GM12865 (cell line): Measurements from ENCODE around the gene SERINC5.

Experiments
- DNase-seq: peaks from one replicate; pipeline ENCODE4 v3.0.0; 2010; ENCODE audit warnings: low read depth
- H3K4me3 ChIP-seq: 2 replicates; pipeline ENCODE4 v1.5.1; 2011; ENCODE audit warnings: mild to moderate bottlenecking, low read depth, low read length, control low read depth
- TF ChIP-seq, protein P1 (sequence below): IDR thresholded peaks from 2 replicates; pipeline ENCODE4 v1.5.1; 2011; ENCODE audit warnings: low read length, control low read depth, low read depth, inconsistent platforms; ENCODE audit not compliant: insufficient read depth; ENCODE audit errors: missing control alignments

Gene SERINC5

GRCh38 chr5:80198920-80199319, 56.9 kb downstream of the SERINC5 start:
- no peak overlapping the region for H3K4me3 ChIP-seq
- TF ChIP-seq, protein P1, sequence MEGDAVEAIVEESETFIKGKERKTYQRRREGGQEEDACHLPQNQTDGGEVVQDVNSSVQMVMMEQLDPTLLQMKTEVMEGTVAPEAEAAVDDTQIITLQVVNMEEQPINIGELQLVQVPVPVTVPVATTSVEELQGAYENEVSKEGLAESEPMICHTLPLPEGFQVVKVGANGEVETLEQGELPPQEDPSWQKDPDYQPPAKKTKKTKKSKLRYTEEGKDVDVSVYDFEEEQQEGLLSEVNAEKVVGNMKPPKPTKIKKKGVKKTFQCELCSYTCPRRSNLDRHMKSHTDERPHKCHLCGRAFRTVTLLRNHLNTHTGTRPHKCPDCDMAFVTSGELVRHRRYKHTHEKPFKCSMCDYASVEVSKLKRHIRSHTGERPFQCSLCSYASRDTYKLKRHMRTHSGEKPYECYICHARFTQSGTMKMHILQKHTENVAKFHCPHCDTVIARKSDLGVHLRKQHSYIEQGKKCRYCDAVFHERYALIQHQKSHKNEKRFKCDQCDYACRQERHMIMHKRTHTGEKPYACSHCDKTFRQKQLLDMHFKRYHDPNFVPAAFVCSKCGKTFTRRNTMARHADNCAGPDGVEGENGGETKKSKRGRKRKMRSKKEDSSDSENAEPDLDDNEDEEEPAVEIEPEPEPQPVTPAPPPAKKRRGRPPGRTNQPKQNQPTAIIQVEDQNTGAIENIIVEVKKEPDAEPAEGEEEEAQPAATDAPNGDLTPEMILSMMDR = no peak
- no peak for DNase-seq

DNA sequence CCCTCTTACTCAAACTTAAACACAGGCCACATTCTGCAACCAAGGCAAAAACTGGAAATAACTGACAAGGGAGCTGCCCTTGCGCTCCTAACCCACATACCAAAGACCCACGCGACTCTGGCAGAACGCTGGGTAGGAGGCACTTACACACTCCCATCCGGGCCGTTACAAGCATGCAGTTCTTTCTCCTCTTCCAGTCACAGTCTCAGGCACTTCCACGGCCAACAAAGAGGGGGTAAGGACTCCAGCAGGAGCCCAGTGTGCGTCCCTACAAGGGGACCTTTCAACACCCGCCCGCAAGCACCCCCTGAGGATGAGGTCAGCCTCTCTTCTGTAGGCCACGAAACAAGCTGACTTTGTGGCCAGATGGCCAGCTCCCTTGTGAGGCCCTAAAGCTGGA, 57.4 kb downstream of the SERINC5 start:
- DNase-seq = no peak
- H3K4me3 ChIP-seq = no peak overlapping the region

DNA sequence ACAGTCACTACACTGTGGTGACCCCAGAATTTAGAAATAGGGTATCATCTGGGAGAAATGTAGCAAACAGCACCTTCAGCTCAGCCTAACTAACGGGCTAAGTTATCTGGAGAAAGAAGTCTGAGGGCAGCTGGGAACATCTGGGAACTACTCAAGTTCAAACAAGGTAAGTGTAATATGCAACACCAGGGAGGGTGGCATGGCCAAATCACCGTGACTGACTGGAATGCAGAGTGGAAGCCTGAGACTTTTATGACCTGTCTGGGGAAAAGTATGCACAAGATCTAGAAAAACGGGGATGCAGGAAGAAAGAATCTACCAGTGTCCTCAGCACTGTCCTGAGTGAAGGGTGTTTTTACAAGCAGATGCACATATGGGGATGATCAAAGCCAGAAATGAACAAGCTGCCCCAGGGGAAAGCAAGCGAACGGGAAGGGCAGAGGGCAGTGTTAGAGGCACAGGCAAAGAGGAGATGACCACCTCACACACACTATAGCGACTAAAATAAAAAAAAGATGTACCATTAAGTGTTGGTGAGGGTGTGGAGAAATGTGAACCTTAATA, 59.9 kb downstream of the SERINC5 start:
- no peak for DNase-seq
- H3K4me3 ChIP-seq = no peak overlapping the region
- TF ChIP-seq, protein P1 = no peak

More for the DNA sequence above, 57.4 kb downstream of the SERINC5 start:
- TF ChIP-seq, protein P1 = no peak

- DNase-seq = no peak
- H3K4me3 ChIP-seq = no peak overlapping the region
- TF ChIP-seq, protein P1 = no peak
Observed at GRCh38 chr5:80194468-80194867, 61.4 kb downstream of the SERINC5 start.

DNA sequence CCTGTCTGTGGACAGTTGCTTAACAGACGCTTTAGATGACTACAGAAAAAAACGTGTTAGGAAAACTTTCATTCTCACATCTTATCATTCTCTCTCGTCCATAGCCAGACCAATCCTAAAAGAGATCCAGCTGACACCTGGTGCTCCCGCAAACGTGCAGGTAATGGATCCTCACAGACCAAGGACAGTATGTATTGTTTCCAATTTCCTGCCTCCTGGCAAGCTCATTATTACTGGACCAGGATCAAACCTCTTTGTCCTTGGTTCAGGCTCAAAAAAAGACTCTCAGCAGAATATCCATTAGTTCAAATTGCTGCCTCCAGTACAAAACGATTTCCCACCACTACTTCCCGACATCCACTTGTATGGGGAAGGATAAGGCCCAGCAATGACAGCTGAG, 62.4 kb downstream of the SERINC5 start:
- no peak for DNase-seq
- H3K4me3 ChIP-seq = no peak overlapping the region
- TF ChIP-seq, protein P1 = no peak

- H3K4me3 ChIP-seq = no peak overlapping the region
- no peak for DNase-seq
- TF ChIP-seq, protein P1 = no peak
Observed at GRCh38 chr5:80192507-80193241, 63.2 kb downstream of the SERINC5 start.
